IPS-NIHi11 (cell line): ENCODE data around the gene AQP12B.
"Not testable (repeated sequence)": the region's sequence is repeated elsewhere in the genome, so short reads cannot be mapped to it uniquely, and the experiment has no call there.

ENCODE experiments used
- DNase-seq: peaks from one replicate; pipeline ENCODE4 v3.0.0; 2012; ENCODE audit warnings: mixed read lengths, low spot score

AQP12B gene

GRCh38 chr2:240683329-240683979 is 769 bp upstream of the AQP12B start:
- DNase-seq = not testable (repeated sequence)

- not testable (repeated sequence) for DNase-seq
Observed at GRCh38 chr2:240680185-240680584, 2.5 kb downstream of the AQP12B start.

- not testable (repeated sequence) for DNase-seq
Observed at GRCh38 chr2:240678909-240679308, 3.8 kb downstream of the AQP12B start.

GRCh38 chr2:240678043-240678442 is 4.6 kb downstream of the AQP12B start:
- DNase-seq = not testable (repeated sequence)

- DNase-seq = not testable (repeated sequence)
Observed at GRCh38 chr2:240675345-240675744, 7.3 kb downstream of the AQP12B start.

GRCh38 chr2:240674461-240675184 is 8.1 kb downstream of the AQP12B start:
- DNase-seq = not testable (repeated sequence)

GRCh38 chr2:240672701-240673190 is 9.9 kb downstream of the AQP12B start:
- DNase-seq = peak; percentile 69

GRCh38 chr2:240672076-240672700 is 10.5 kb downstream of the AQP12B start:
- DNase-seq = peak; percentile 35

- DNase-seq = no peak
Observed at GRCh38 chr2:240670950-240671349, 11.7 kb downstream of the AQP12B start.

- DNase-seq = no peak
Observed at GRCh38 chr2:240670402-240670801, 12.3 kb downstream of the AQP12B start.

GRCh38 chr2:240664622-240665021 is 18.1 kb downstream of the AQP12B start:
- DNase-seq = no peak

GRCh38 chr2:240663546-240664190 is 19.0 kb downstream of the AQP12B start:
- no peak for DNase-seq

GRCh38 chr2:240662681-240663080 is 20.0 kb downstream of the AQP12B start:
- no peak for DNase-seq

- DNase-seq = not testable (repeated sequence)
Observed at GRCh38 chr2:240659883-240660282, 22.8 kb downstream of the AQP12B start.

- peak; percentile 15 for DNase-seq
Observed at GRCh38 chr2:240655931-240656886, 26.5 kb downstream of the AQP12B start.

GRCh38 chr2:240651185-240651584 is 31.5 kb downstream of the AQP12B start:
- no peak for DNase-seq

- DNase-seq = no peak
Observed at GRCh38 chr2:240650254-240650965, 32.3 kb downstream of the AQP12B start.

- no peak for DNase-seq
Observed at GRCh38 chr2:240649331-240649730, 33.4 kb downstream of the AQP12B start.

GRCh38 chr2:240648650-240649275 is 33.9 kb downstream of the AQP12B start:
- peak; percentile 40 for DNase-seq

- DNase-seq = no peak
Observed at GRCh38 chr2:240648155-240648649, 34.5 kb downstream of the AQP12B start.
